Mesothelial cell of epicardium (in vitro differentiated cells): ENCODE data around the gene ZMYND12. TPM values are rescaled to one million over a fixed set of nuclear protein-coding genes. Genes with fewer than 3 reads are reported as not detected.

Source experiments
- DNase-seq, 2 experiments: peaks; one replicate each; pipeline ENCODE4 v3.0.0; 2021; ENCODE audit warnings: low spot score in 2 of 2; ENCODE audit not compliant: unreplicated experiment in 2 of 2
- H3K27ac Mint-ChIP-seq: 2 replicates; pipeline ENCODE4 v1.8.0; 2021; ENCODE audit warnings: mixed read lengths
- H3K27me3 Mint-ChIP-seq: 2 replicates; pipeline ENCODE4 v1.8.0; 2021; ENCODE audit warnings: low read depth, mixed read lengths
- H3K36me3 Mint-ChIP-seq: 2 replicates; pipeline ENCODE4 v1.8.0; 2021; ENCODE audit warnings: mixed read lengths
- H3K4me1 Mint-ChIP-seq: 2 replicates; pipeline ENCODE4 v1.8.0; 2021; ENCODE audit warnings: mixed read lengths
- H3K4me3 Mint-ChIP-seq: 2 replicates; pipeline ENCODE4 v1.8.0; 2021; ENCODE audit warnings: mild to moderate bottlenecking, moderate library complexity, mixed read lengths
- H3K9me3 Mint-ChIP-seq: 2 replicates; pipeline ENCODE4 v1.8.0; 2021; ENCODE audit warnings: mixed read lengths
- CTCF ChIP-seq: fragments of 200-600 bp; sonication (generic); IDR thresholded peaks from one replicate; pipeline ENCODE4 v1.5.0; 2021; ENCODE audit warnings: antibody characterized with exemption; ENCODE audit not compliant: unreplicated experiment
- total RNA-seq: library from RNA; stranded (reverse); gene quantifications from 3 replicates; pipeline ENCODE4 v1.2.1, GENCODE V29; 2021

Gene ZMYND12
- total RNA-seq, 1 donor from 2014 or later: 0.76 TPM

DNA sequence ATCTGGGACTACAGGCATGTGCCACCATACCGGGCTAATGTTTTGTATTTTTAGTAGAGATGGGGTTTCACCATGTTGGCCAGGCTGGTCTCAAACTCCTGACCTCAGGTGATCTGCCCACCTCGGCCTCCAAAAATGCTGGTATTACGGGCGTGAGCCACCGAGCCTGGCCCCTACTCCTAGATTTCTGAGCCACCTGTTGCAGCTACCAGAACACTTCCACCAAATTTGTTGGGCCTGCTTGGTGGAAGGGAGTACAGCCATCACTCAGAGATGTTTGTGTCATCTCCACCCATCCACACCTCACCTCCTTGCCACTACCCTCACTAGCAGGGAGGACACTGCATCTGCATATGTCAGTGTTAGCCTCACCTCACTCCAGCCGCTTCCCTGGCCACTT, 69.8 kb downstream of the ZMYND12 start:
- H3K4me1 Mint-ChIP-seq: no peaks in the 10 kb centered on the region
- peaks cover 43% of the 10 kb centered on the region for H3K27me3 Mint-ChIP-seq
- no peak for DNase-seq
- no peaks in the 10 kb centered on the region for H3K9me3 Mint-ChIP-seq
- H3K27ac Mint-ChIP-seq: no peak overlapping the region
- TF ChIP-seq CTCF: no peak
- no peaks in the 10 kb centered on the region for H3K36me3 Mint-ChIP-seq
- H3K4me3 Mint-ChIP-seq: no peak overlapping the region

- Mint-ChIP-seq H3K4me3 (no peak overlapping the region), H3K4me1 (no peaks in the 10 kb centered on the region), H3K36me3 (no peaks in the 10 kb centered on the region), H3K27ac (no peak overlapping the region), H3K27me3 (peaks cover 46% of the 10 kb centered on the region), H3K9me3 (no peaks in the 10 kb centered on the region)
- DNase-seq: no peak
- TF ChIP-seq CTCF: no peak
These were observed 70.5 kb downstream of the ZMYND12 start for GRCh38 chr1:42385283-42385682.

DNA sequence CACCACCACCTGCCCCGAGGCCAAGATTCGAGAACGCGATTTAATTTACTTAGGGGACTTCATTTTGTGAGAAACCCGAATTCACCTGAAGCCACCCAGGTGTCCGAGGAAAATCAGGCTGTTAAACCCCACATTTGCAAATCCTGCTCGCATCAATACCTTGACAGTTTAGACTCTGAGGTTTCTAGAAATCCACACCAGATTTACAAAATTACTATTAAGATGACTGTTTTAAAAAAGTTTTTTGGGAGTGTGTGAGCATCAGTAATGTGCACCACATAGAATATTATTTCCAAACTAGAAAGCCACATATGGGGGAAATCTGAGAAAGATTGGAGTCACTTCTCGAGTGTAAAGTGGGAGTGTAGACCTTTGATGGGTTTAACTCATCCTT, 74.5 kb downstream of the ZMYND12 start:
- DNase-seq: no peak
- H3K4me1 Mint-ChIP-seq: peaks cover 4% of the 10 kb centered on the region
- peaks cover 77% of the 10 kb centered on the region for H3K27me3 Mint-ChIP-seq
- no peaks in the 10 kb centered on the region for H3K36me3 Mint-ChIP-seq
- no peaks in the 10 kb centered on the region for H3K9me3 Mint-ChIP-seq
- H3K27ac Mint-ChIP-seq: no peak overlapping the region
- no peak for TF ChIP-seq CTCF
- peak overlapping the region; percentile 37 for H3K4me3 Mint-ChIP-seq

GRCh38 chr1:42380586-42381279, 75.1 kb downstream of the ZMYND12 start, which contains the start of gene RIMKLA:
Gene RIMKLA, plus strand, starts transcription at chr1:42380792. Its CDS starts 143 bp downstream, at chr1:42380935.
- Mint-ChIP-seq H3K9me3 (no peaks in the 10 kb centered on the region), H3K4me3 (peak within 1 kb of the TSS; percentile 73), H3K4me1 (peaks cover 4% of the 10 kb centered on the region), H3K27ac (no peak within 1 kb of the TSS), H3K27me3 (peaks cover 82% of the 10 kb centered on the region), H3K36me3 (no peaks in the 10 kb centered on the region)
- peak; percentile 35 to 73 for DNase-seq
- no peak for TF ChIP-seq CTCF

Other genes starting within 250 kb of the ZMYND12 start
- 79.7 to 82.2 TPM (median 81.6 TPM) in 3 replicates for gene FOXJ3, start 120.8 kb downstream of the ZMYND12 start, total RNA-seq
- 0.20 to 0.31 TPM (median 0.20 TPM) in 3 replicates for gene RIMKLA, start 75.2 kb downstream of the ZMYND12 start, total RNA-seq
- 40.0 to 45.0 TPM (median 41.3 TPM) in 3 replicates for gene PPCS, start 521 bp upstream of the ZMYND12 start, total RNA-seq
- gene CCDC30, start 7.3 kb upstream of the ZMYND12 start, total RNA-seq: 5.1 to 7.5 TPM (median 5.8 TPM) in 3 replicates
- 42.5 to 44.1 TPM (median 43.3 TPM) in 3 replicates for gene PPIH, start 202.4 kb upstream of the ZMYND12 start, total RNA-seq
- gene YBX1, start 226.4 kb upstream of the ZMYND12 start, total RNA-seq: 405 to 423 TPM (median 411 TPM) in 3 replicates